ENCODE data around the gene DHX35. TPM values are rescaled to one million over a fixed set of nuclear protein-coding genes. Genes with fewer than 3 reads are reported as not detected.

The DHX35 gene
- polyA plus RNA-seq, 1 donor from 2014 or later: 21.3 TPM

DNA sequence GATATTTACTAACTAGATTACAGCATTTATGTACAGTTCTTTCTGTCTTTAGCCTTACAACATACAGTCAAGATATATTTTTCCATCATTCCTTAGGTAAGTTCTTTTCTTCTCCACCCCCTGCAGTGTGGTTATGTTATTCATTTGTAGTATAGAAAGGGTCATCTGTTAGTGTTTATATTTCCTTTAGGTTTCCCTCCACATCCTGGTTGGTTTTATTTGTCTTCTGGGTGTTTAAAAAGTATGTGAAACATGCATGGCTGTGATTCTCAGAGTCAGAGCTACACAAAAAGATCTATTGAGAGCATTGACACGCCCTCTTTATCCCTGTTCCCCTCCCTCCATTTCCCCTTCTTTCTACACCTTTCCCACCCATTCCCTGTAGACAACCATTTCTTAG lies 20.1 kb downstream of the DHX35 start:
- no peak overlapping the region for H3K27ac ChIP-seq (ENCODE audit: low read length)
- no peaks in the 10 kb centered on the region for H4K20me1 ChIP-seq (ENCODE audit: insufficient read depth)
- H2AFZ ChIP-seq (ENCODE audit: low read depth, low read length): no peak overlapping the region
- no peaks in the 10 kb centered on the region for H3K9me3 ChIP-seq (ENCODE audit: low read length)
- H3K4me3 ChIP-seq (ENCODE audit: low read length): no peak overlapping the region
- no peak for TF ChIP-seq RAD21 (conservative IDR thresholded peaks at IDR 0.05)
- TF ChIP-seq EZH2 (IDR thresholded peaks at IDR 0.05; ENCODE audit: borderline replicate concordance, insufficient read depth, low read length, poor library complexity, severe bottlenecking): no peak
- TF ChIP-seq TAF1 (IDR thresholded peaks at IDR 0.05; ENCODE audit: low read depth): no peak
- no peak for TF ChIP-seq POLR2AphosphoS5 (IDR thresholded peaks at IDR 0.05)
- no peak for TF ChIP-seq SMC3 (conservative IDR thresholded peaks at IDR 0.05; ENCODE audit: poor library complexity)
- TF ChIP-seq, protein P1, sequence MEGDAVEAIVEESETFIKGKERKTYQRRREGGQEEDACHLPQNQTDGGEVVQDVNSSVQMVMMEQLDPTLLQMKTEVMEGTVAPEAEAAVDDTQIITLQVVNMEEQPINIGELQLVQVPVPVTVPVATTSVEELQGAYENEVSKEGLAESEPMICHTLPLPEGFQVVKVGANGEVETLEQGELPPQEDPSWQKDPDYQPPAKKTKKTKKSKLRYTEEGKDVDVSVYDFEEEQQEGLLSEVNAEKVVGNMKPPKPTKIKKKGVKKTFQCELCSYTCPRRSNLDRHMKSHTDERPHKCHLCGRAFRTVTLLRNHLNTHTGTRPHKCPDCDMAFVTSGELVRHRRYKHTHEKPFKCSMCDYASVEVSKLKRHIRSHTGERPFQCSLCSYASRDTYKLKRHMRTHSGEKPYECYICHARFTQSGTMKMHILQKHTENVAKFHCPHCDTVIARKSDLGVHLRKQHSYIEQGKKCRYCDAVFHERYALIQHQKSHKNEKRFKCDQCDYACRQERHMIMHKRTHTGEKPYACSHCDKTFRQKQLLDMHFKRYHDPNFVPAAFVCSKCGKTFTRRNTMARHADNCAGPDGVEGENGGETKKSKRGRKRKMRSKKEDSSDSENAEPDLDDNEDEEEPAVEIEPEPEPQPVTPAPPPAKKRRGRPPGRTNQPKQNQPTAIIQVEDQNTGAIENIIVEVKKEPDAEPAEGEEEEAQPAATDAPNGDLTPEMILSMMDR (IDR thresholded peaks at IDR 0.05; ENCODE audit: poor library complexity, severe bottlenecking): no peak
- no peak for TF ChIP-seq MXI1 (conservative IDR thresholded peaks at IDR 0.05; ENCODE audit: poor library complexity, severe bottlenecking)
- TF ChIP-seq, protein P2, sequence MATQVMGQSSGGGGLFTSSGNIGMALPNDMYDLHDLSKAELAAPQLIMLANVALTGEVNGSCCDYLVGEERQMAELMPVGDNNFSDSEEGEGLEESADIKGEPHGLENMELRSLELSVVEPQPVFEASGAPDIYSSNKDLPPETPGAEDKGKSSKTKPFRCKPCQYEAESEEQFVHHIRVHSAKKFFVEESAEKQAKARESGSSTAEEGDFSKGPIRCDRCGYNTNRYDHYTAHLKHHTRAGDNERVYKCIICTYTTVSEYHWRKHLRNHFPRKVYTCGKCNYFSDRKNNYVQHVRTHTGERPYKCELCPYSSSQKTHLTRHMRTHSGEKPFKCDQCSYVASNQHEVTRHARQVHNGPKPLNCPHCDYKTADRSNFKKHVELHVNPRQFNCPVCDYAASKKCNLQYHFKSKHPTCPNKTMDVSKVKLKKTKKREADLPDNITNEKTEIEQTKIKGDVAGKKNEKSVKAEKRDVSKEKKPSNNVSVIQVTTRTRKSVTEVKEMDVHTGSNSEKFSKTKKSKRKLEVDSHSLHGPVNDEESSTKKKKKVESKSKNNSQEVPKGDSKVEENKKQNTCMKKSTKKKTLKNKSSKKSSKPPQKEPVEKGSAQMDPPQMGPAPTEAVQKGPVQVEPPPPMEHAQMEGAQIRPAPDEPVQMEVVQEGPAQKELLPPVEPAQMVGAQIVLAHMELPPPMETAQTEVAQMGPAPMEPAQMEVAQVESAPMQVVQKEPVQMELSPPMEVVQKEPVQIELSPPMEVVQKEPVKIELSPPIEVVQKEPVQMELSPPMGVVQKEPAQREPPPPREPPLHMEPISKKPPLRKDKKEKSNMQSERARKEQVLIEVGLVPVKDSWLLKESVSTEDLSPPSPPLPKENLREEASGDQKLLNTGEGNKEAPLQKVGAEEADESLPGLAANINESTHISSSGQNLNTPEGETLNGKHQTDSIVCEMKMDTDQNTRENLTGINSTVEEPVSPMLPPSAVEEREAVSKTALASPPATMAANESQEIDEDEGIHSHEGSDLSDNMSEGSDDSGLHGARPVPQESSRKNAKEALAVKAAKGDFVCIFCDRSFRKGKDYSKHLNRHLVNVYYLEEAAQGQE (IDR thresholded peaks at IDR 0.05; ENCODE audit: borderline replicate concordance): no peak
- TF ChIP-seq EP300 (conservative IDR thresholded peaks at IDR 0.05; ENCODE audit: poor library complexity, severe bottlenecking): no peak
- no peaks in the 10 kb centered on the region for H3K36me3 ChIP-seq (ENCODE audit: insufficient read depth, low read length)
- no peaks in the 10 kb centered on the region for H3K9me2 ChIP-seq (ENCODE audit: insufficient read depth, low read length)
- H3K4me2 ChIP-seq (ENCODE audit: low read length): no peak overlapping the region
- no peaks in the 10 kb centered on the region for H3K27me3 ChIP-seq (ENCODE audit: insufficient read depth, low read depth, low read length)
- H3K9ac ChIP-seq (ENCODE audit: low read length): no peak overlapping the region
- no peaks in the 10 kb centered on the region for H3K79me2 ChIP-seq (replicated peaks; ENCODE audit: insufficient read depth, low read length)
- H3F3A ChIP-seq (ENCODE audit: insufficient read depth, low read length, poor library complexity, severe bottlenecking): no peaks in the 10 kb centered on the region

DNA sequence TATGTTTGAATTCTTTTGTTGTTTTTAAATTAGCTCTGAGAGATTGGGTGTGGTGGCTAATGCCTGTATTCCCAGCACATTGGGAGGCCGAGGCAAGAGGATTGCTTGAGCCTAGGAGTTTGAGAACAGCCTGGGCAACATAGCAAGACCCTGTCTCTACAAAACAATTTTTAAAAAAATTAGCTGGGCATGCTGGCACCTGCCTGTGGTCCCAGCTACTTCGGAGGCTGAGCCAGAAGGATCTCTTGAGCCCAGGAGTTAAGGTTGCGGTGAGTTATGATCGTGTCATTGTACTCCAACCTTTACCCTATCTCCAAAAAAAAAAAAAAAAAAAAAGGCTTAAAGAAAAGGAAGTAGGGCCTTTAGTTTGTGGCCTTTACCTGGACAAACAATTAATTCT lies 22.9 kb downstream of the DHX35 start:
- TF ChIP-seq POLR2AphosphoS5 (IDR thresholded peaks at IDR 0.05): no peak
- no peaks in the 10 kb centered on the region for H3K9me2 ChIP-seq (ENCODE audit: insufficient read depth, low read length)
- H3K27me3 ChIP-seq (ENCODE audit: insufficient read depth, low read depth, low read length): no peaks in the 10 kb centered on the region
- H3K9ac ChIP-seq (ENCODE audit: low read length): no peak overlapping the region
- no peak overlapping the region for H3K4me3 ChIP-seq (ENCODE audit: low read length)
- H2AFZ ChIP-seq (ENCODE audit: low read depth, low read length): no peak overlapping the region
- H3K79me2 ChIP-seq (replicated peaks; ENCODE audit: insufficient read depth, low read length): no peaks in the 10 kb centered on the region
- H3K4me2 ChIP-seq (ENCODE audit: low read length): no peak overlapping the region
- H4K20me1 ChIP-seq (ENCODE audit: insufficient read depth): no peaks in the 10 kb centered on the region
- H3K36me3 ChIP-seq (ENCODE audit: insufficient read depth, low read length): no peaks in the 10 kb centered on the region
- H3F3A ChIP-seq (ENCODE audit: insufficient read depth, low read length, poor library complexity, severe bottlenecking): no peaks in the 10 kb centered on the region
- H3K9me3 ChIP-seq (ENCODE audit: low read length): no peaks in the 10 kb centered on the region
- no peak overlapping the region for H3K27ac ChIP-seq (ENCODE audit: low read length)

DNA sequence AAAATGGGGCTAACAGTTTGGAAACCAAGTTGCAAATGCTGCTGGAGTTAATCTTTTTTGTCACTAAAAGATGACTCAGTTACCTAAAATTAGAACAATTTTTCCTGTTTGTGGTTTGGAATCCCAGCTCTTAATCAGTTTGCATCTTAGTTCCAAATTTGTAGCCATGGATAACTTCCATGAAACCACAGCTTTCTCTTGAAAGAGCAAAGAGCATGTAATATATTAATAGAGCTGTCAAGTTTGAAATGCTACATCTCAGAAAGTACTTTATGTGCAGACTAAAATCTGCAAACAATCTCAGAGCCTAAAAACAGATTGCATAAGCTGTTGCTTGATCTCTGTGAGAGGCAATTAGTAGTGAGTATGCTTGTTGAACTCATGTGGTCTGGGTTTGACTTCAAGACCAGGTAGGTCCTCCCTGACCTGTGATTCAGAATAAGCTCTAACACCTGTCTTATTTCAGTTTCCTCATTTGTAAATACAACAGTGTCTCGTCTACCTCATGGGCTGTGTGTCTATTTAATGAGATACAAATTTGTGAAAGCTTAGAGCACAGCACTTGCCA lies 23.5 kb downstream of the DHX35 start:
- no peaks in the 10 kb centered on the region for H4K20me1 ChIP-seq (ENCODE audit: insufficient read depth)
- H3K4me2 ChIP-seq (ENCODE audit: low read length): no peak overlapping the region

More for the DNA sequence above, 23.5 kb downstream of the DHX35 start:
- Histone ChIP-seq H3K4me3 (ENCODE audit: low read length) (no peak overlapping the region), H3K27ac (ENCODE audit: low read length) (no peak overlapping the region), H3F3A (ENCODE audit: insufficient read depth, low read length, poor library complexity, severe bottlenecking) (no peaks in the 10 kb centered on the region), H3K79me2 (replicated peaks; ENCODE audit: insufficient read depth, low read length) (no peaks in the 10 kb centered on the region), H3K9ac (ENCODE audit: low read length) (no peak overlapping the region), H3K27me3 (ENCODE audit: insufficient read depth, low read depth, low read length) (no peaks in the 10 kb centered on the region), H3K9me3 (ENCODE audit: low read length) (no peaks in the 10 kb centered on the region), H2AFZ (ENCODE audit: low read depth, low read length) (no peak overlapping the region), H3K9me2 (ENCODE audit: insufficient read depth, low read length) (no peaks in the 10 kb centered on the region), H3K36me3 (ENCODE audit: insufficient read depth, low read length) (no peaks in the 10 kb centered on the region)
- no peak for TF ChIP-seq POLR2AphosphoS5 (IDR thresholded peaks at IDR 0.05)
- TF ChIP-seq, protein P2 (IDR thresholded peaks at IDR 0.05; ENCODE audit: borderline replicate concordance): no peak
- no peak for TF ChIP-seq SMC3 (conservative IDR thresholded peaks at IDR 0.05; ENCODE audit: poor library complexity)
- TF ChIP-seq TAF1 (IDR thresholded peaks at IDR 0.05; ENCODE audit: low read depth): no peak
- TF ChIP-seq, protein P1 (IDR thresholded peaks at IDR 0.05; ENCODE audit: poor library complexity, severe bottlenecking): no peak
- no peak for TF ChIP-seq RAD21 (conservative IDR thresholded peaks at IDR 0.05)
- no peak for TF ChIP-seq EP300 (conservative IDR thresholded peaks at IDR 0.05; ENCODE audit: poor library complexity, severe bottlenecking)
- TF ChIP-seq EZH2 (IDR thresholded peaks at IDR 0.05; ENCODE audit: borderline replicate concordance, insufficient read depth, low read length, poor library complexity, severe bottlenecking): no peak
- no peak for TF ChIP-seq MXI1 (conservative IDR thresholded peaks at IDR 0.05; ENCODE audit: poor library complexity, severe bottlenecking)

All from neural cell (in vitro differentiated cells).